Thoracic aorta endothelial cell (primary cell): ENCODE results near the gene BMPR2. TPM values are rescaled to one million over a fixed set of nuclear protein-coding genes. Genes with fewer than 3 reads are reported as not detected.

ENCODE experiments used
- small RNA-seq: library from RNA; depleted of rRNA; stranded (forward); fragments of <200 nt; gene quantifications from one replicate; pipeline ENCODE3, GENCODE V24; 2012
- total RNA-seq: library from RNA; depleted of rRNA; stranded (reverse); fragments of >200 nt; gene quantifications from 2 replicates; pipeline ENCODE4 v1.2.3, GENCODE V29; 2012

BMPR2 gene
- 126 and 133 TPM in 2 replicates for total RNA-seq

DNA sequence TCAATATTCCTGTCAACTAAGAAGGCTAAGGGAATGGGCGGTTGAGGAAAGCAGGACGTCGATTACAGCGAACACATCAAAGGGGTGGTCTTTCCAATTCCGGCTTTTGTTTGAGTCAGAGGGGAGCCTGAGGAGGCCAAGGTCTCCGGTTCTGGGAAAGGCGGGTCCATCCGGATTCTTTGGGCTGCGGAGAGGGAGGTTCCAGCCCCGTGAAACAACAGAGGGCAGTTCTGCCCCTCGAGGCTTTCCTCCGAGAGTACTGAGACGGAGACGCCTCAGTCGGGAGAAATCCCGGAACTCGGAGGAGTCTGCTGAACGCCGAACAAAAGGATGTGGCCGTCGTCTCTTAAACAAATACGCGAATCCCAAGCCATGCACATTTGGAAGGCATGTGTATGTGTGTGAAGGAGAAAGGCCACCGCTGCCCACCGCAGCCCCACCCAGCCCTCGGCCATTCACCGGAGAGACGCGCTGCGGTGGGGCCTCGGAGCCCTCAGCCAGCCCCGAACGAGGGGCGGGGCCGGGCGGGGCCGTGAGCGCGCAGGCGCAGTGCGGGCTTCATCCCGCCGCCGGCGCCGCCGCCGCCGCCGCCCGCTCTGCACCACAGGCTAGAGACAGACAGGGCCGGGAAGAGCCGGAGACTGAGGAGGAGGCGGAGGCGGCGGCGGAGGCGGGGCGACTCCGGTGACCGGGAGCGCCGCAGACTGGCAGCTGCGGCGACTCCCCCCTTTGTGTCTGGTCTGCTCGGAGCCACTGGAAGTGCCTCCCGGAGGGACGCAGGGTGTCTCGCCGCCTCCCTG, at the start of gene BMPR2:
Gene BMPR2, plus strand, starts transcription at position 719 of the 800 bp plus-strand sequence. CDS start 1,148 bp downstream, outside the sequence.

Small RNA genes within 50 kb of the gene (small RNA-seq; reads per million reads assigned to genes)
- gene MTND4LP17 (not detected), gene RN7SL753P (not detected)

Other genes with a start within 250 kb of the BMPR2 start
- 132 and 146 TPM in 2 replicates for gene SUMO1, start 137.7 kb upstream of the BMPR2 start, total RNA-seq
- 145 and 148 TPM in 2 replicates for gene NOP58, start 110.6 kb upstream of the BMPR2 start, total RNA-seq